ENCODE data around the gene EED. TPM values are rescaled to one million over a fixed set of nuclear protein-coding genes. Genes with fewer than 3 reads are reported as not detected.

EED gene
- total RNA-seq, 1 experiment from 2014 or later, result 68.3 TPM

DNA sequence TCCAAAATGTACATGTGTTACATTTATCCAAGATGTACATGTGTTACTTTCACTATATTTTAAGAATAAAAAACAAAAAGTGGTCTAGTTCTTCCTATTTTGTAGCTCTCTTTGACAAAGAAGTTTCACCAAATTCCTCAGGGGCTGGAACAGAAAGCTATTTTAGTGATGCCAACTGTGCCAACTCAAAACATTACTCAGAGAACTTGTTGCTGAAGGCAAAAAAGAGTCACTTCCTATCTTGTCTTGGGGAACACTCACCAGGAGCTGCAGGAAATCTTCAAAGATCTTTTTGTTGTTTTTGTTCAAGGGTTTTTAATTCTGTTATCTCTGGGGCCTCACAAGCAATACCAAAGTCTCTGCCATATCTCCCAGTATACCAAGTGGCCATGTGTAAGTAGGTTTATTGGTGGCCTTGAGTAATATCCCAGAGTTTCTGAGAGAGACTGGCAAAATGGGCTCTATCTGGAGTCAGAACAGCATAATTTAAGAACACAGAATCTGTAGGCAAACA, 13.6 kb upstream of the EED start:
- BruUV-seq (replicated peaks), result no TSS peak
- TF ChIP-seq, protein P1, sequence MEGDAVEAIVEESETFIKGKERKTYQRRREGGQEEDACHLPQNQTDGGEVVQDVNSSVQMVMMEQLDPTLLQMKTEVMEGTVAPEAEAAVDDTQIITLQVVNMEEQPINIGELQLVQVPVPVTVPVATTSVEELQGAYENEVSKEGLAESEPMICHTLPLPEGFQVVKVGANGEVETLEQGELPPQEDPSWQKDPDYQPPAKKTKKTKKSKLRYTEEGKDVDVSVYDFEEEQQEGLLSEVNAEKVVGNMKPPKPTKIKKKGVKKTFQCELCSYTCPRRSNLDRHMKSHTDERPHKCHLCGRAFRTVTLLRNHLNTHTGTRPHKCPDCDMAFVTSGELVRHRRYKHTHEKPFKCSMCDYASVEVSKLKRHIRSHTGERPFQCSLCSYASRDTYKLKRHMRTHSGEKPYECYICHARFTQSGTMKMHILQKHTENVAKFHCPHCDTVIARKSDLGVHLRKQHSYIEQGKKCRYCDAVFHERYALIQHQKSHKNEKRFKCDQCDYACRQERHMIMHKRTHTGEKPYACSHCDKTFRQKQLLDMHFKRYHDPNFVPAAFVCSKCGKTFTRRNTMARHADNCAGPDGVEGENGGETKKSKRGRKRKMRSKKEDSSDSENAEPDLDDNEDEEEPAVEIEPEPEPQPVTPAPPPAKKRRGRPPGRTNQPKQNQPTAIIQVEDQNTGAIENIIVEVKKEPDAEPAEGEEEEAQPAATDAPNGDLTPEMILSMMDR (IDR thresholded peaks at IDR 0.05; ENCODE audit: insufficient read depth in 1 of 2, low read depth in 1 of 2, low read length in 1 of 2, severe bottlenecking in 1 of 2, unreplicated experiment in 1 of 2), result no peak
- Mint-ChIP-seq H3K27me3 (ENCODE audit: insufficient read depth, unreplicated experiment) (no peaks in the 10 kb centered on the region), H3K36me3 (ENCODE audit: insufficient read depth, unreplicated experiment) (no peaks in the 10 kb centered on the region), H3K4me3 (ENCODE audit: unreplicated experiment) (no peak overlapping the region), H3K9me3 (ENCODE audit: unreplicated experiment) (no peaks in the 10 kb centered on the region), H3K27ac (ENCODE audit: unreplicated experiment) (no peak overlapping the region), H3K4me1 (ENCODE audit: low read depth, unreplicated experiment) (peaks cover 24% of the 10 kb centered on the region)
- no peak for DNase-seq
- no peaks in the 10 kb centered on the region for H3K9me3 ChIP-seq
- peaks cover 13% of the 10 kb centered on the region for H3K4me1 ChIP-seq
- H3K27me3 ChIP-seq (replicated peaks; ENCODE audit: control insufficient read depth, insufficient read depth, low read length), result no peaks in the 10 kb centered on the region
- no peak overlapping the region for H3K4me3 ChIP-seq (ENCODE audit: low read depth, low read length)
- POLR2A ChIA-PET, result interaction anchor here (2.0 kb wide), 1 partner anchor 14 kb away, joined by 4 read pairs; no protein-coding TSS in a partner anchor
- no peaks in the 10 kb centered on the region for H3K36me3 ChIP-seq (ENCODE audit: control insufficient read depth, insufficient read depth, low read length)
- CTCF ChIA-PET, result interaction anchor here (1.5 kb wide), 1 partner anchor 285 kb away, joined by 5 read pairs; no protein-coding TSS in a partner anchor
- intact Hi-C loops (cut with micrococcal nuclease; ENCODE audit: unreplicated experiment), result loop anchor here (2.0 to 5.0 kb wide), 2 partner anchors 189 to 290 kb away; no protein-coding TSS in a partner anchor

DNA sequence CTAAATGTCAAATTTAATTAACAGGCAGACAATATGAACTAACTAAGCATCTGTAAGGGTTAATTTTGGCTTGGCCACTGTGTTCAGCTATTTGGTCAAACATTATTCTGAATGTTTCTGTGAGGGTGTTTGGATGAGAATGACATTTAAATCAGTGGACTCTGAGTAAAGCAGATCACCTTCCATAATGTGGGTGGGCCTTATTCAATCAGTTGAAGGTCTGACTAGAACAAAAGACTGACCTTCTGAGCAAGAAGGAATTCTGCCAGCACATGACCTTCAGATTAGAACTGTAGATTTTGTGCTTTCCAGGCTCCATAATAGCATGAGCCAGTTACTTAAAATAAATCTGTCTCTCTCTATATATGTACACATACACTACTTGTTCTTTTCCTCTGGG, 12.0 kb upstream of the EED start:
- Histone ChIP-seq H3K27me3 (replicated peaks; ENCODE audit: control insufficient read depth, insufficient read depth, low read length) (no peaks in the 10 kb centered on the region), H3K4me1 (peaks cover 13% of the 10 kb centered on the region), H3K36me3 (ENCODE audit: control insufficient read depth, insufficient read depth, low read length) (no peaks in the 10 kb centered on the region), H3K4me3 (ENCODE audit: low read depth, low read length) (no peak overlapping the region), H3K9me3 (no peaks in the 10 kb centered on the region)
- no TSS peak for BruUV-seq (replicated peaks)
- TF ChIP-seq, protein P1 (IDR thresholded peaks at IDR 0.05; ENCODE audit: insufficient read depth in 1 of 2, low read depth in 1 of 2, low read length in 1 of 2, severe bottlenecking in 1 of 2, unreplicated experiment in 1 of 2), result no peak
- peaks cover 24% of the 10 kb centered on the region for H3K4me1 Mint-ChIP-seq (ENCODE audit: low read depth, unreplicated experiment)
- H3K27ac Mint-ChIP-seq (ENCODE audit: unreplicated experiment), result no peak overlapping the region
- intact Hi-C loops (cut with micrococcal nuclease; ENCODE audit: unreplicated experiment), result loop anchor here (5.0 kb wide), 1 partner anchor 190 kb away; no protein-coding TSS in a partner anchor
- no peak for DNase-seq
- CTCF ChIA-PET, result no interaction called here
- POLR2A ChIA-PET, result no interaction called here
- H3K27me3 Mint-ChIP-seq (ENCODE audit: insufficient read depth, unreplicated experiment), result no peaks in the 10 kb centered on the region
- no peaks in the 10 kb centered on the region for H3K36me3 Mint-ChIP-seq (ENCODE audit: insufficient read depth, unreplicated experiment)
- H3K4me3 Mint-ChIP-seq (ENCODE audit: unreplicated experiment), result no peak overlapping the region
- H3K9me3 Mint-ChIP-seq (ENCODE audit: unreplicated experiment), result no peaks in the 10 kb centered on the region

- H3K36me3 Mint-ChIP-seq (ENCODE audit: insufficient read depth, unreplicated experiment), result no peaks in the 10 kb centered on the region
- no peak for DNase-seq
- no peaks in the 10 kb centered on the region for H3K36me3 ChIP-seq (ENCODE audit: control insufficient read depth, insufficient read depth, low read length)
- no peak overlapping the region for H3K4me3 ChIP-seq (ENCODE audit: low read depth, low read length)
- TF ChIP-seq, protein P1 (IDR thresholded peaks at IDR 0.05; ENCODE audit: insufficient read depth in 1 of 2, low read depth in 1 of 2, low read length in 1 of 2, severe bottlenecking in 1 of 2, unreplicated experiment in 1 of 2), result no peak
- intact Hi-C loops (cut with micrococcal nuclease; ENCODE audit: unreplicated experiment), result loop anchor here (5.0 kb wide), 1 partner anchor 193 kb away; no protein-coding TSS in a partner anchor
- no peaks in the 10 kb centered on the region; the same call in 1 of the 2 replicates for H3K4me1 ChIP-seq
- no peak overlapping the region for H3K4me3 Mint-ChIP-seq (ENCODE audit: unreplicated experiment)
- H3K4me1 Mint-ChIP-seq (ENCODE audit: low read depth, unreplicated experiment), result peaks cover 17% of the 10 kb centered on the region
- H3K27me3 ChIP-seq (replicated peaks; ENCODE audit: control insufficient read depth, insufficient read depth, low read length), result no peaks in the 10 kb centered on the region
- no peaks in the 10 kb centered on the region for H3K27me3 Mint-ChIP-seq (ENCODE audit: insufficient read depth, unreplicated experiment)
- H3K9me3 ChIP-seq, result no peaks in the 10 kb centered on the region
- CTCF ChIA-PET, result interaction anchor here (0.8 kb wide), 1 partner anchor 191 kb away, joined by 15 read pairs; no protein-coding TSS in a partner anchor
- POLR2A ChIA-PET, result no interaction called here
- no TSS peak for BruUV-seq (replicated peaks)
- H3K9me3 Mint-ChIP-seq (ENCODE audit: unreplicated experiment), result no peaks in the 10 kb centered on the region
- H3K27ac Mint-ChIP-seq (ENCODE audit: unreplicated experiment), result no peak overlapping the region
Measured at GRCh38 chr11:86234831-86235461, 9.6 kb upstream of the EED start.
